Large intestine (tissue), 3 donors: ENCODE measurements around the gene B9D1. TPM values are rescaled to one million over a fixed set of nuclear protein-coding genes. Genes with fewer than 3 reads are reported as not detected.

Experiments
- DNase-seq, 2 donors: peaks; one replicate each; pipeline versions ENCODE4 v3.0.0 to v3.0.0-alpha.2; 2013
- H3K27ac ChIP-seq: one replicate; pipeline ENCODE4 v1.5.1; 2013; ENCODE audit warnings: low read length
- H3K27me3 ChIP-seq: 2 replicates; pipeline ENCODE4 v1.6.1; 2013; ENCODE audit warnings: low read length; ENCODE audit not compliant: control insufficient read depth, insufficient read depth
- H3K36me3 ChIP-seq: 2 replicates; pipeline ENCODE4 v1.6.1; 2013; ENCODE audit warnings: low read length; ENCODE audit not compliant: control insufficient read depth, insufficient read depth
- H3K4me1 ChIP-seq: one replicate; pipeline ENCODE4 v1.6.1; 2013; ENCODE audit warnings: low read length; ENCODE audit not compliant: control insufficient read depth, insufficient read depth
- H3K4me3 ChIP-seq: one replicate; pipeline ENCODE4 v1.5.1; 2013; ENCODE audit warnings: low read length
- H3K9me3 ChIP-seq: one replicate; pipeline ENCODE4 v1.6.1; 2013; ENCODE audit warnings: mild to moderate bottlenecking, low read depth, low read length, moderate library complexity; ENCODE audit not compliant: control insufficient read depth
- whole genome bisulfite sequencing: methylation state at CpG from one replicate; pipeline ENCODE4 v1.1.5; 2013; ENCODE audit warnings: low lambda C conversion rate; ENCODE audit not compliant: insufficient coverage; 5-methylcytosine and 5-hydroxymethylcytosine counted together
- polyA plus RNA-seq: library from polyadenylated mRNA; unstranded; fragments of 120-200 nt; gene quantifications from one replicate; pipeline ENCODE4 v1.2.1, GENCODE V29; 2013

B9D1 gene
- polyA plus RNA-seq, 1 donor: 19.8 TPM

- Histone ChIP-seq H3K4me3 (no peak overlapping the region), H3K4me1 (peaks cover 44% of the 10 kb centered on the region), H3K36me3 (peaks cover 15% of the 10 kb centered on the region), H3K9me3 (no peaks in the 10 kb centered on the region), H3K27me3 (no peaks in the 10 kb centered on the region), H3K27ac (peak overlapping the region; percentile 85)
- DNase-seq: peak; percentile 94 to 98
- WGBS: no CpG with 5 or more reads among the region's 7 CpGs
These were observed 24.2 kb downstream of the B9D1 start for GRCh38 chr17:19338031-19338990.

GRCh38 chr17:19337712-19338023 is 24.9 kb downstream of the B9D1 start:
- H3K36me3 ChIP-seq: peaks cover 15% of the 10 kb centered on the region
- peaks cover 38% of the 10 kb centered on the region for H3K4me1 ChIP-seq
- H3K27me3 ChIP-seq: no peaks in the 10 kb centered on the region
- peak overlapping the region; percentile 85 for H3K27ac ChIP-seq
- peak in 1 of 2 donors; percentile 65 for DNase-seq
- no CpG with 5 or more reads among the region's 2 CpGs for WGBS
- H3K9me3 ChIP-seq: no peaks in the 10 kb centered on the region
- H3K4me3 ChIP-seq: no peak overlapping the region

GRCh38 chr17:19336938-19337711 is 25.4 kb downstream of the B9D1 start:
- Histone ChIP-seq H3K27me3 (no peaks in the 10 kb centered on the region), H3K9me3 (no peaks in the 10 kb centered on the region), H3K4me3 (no peak overlapping the region), H3K27ac (peak overlapping the region; percentile 85), H3K36me3 (peaks cover 16% of the 10 kb centered on the region), H3K4me1 (peaks cover 33% of the 10 kb centered on the region)
- WGBS: no CpG with 5 or more reads among the region's 21 CpGs
- peak; percentile 34 to 67 for DNase-seq

- no peak for DNase-seq
- peaks cover 28% of the 10 kb centered on the region for H3K4me1 ChIP-seq
- no peaks in the 10 kb centered on the region for H3K9me3 ChIP-seq
- H3K27ac ChIP-seq: no peak overlapping the region
- no CpG with 5 or more reads among the region's 18 CpGs for WGBS
- H3K36me3 ChIP-seq: peaks cover 22% of the 10 kb centered on the region
- no peaks in the 10 kb centered on the region for H3K27me3 ChIP-seq
- no peak overlapping the region for H3K4me3 ChIP-seq
These were observed 26.4 kb downstream of the B9D1 start for GRCh38 chr17:19335951-19336631.

- peaks cover 28% of the 10 kb centered on the region for H3K4me1 ChIP-seq
These were observed 28.2 kb downstream of the B9D1 start for GRCh38 chr17:19334331-19334730.

GRCh38 chr17:19333736-19334290 is 28.7 kb downstream of the B9D1 start:
- Histone ChIP-seq H3K9me3 (no peaks in the 10 kb centered on the region), H3K4me1 (peaks cover 25% of the 10 kb centered on the region), H3K36me3 (peaks cover 36% of the 10 kb centered on the region), H3K27me3 (no peaks in the 10 kb centered on the region), H3K27ac (no peak overlapping the region), H3K4me3 (no peak overlapping the region)
- WGBS: no CpG with 5 or more reads among the region's 12 CpGs
- DNase-seq: peak in 1 of 2 donors; percentile 22

More at GRCh38 chr17:19334331-19334730, 28.2 kb downstream of the B9D1 start:
- peaks cover 31% of the 10 kb centered on the region for H3K36me3 ChIP-seq
- no CpG with 5 or more reads among the region's 6 CpGs for WGBS
- no peak overlapping the region for H3K4me3 ChIP-seq
- H3K27me3 ChIP-seq: no peaks in the 10 kb centered on the region
- no peak overlapping the region for H3K27ac ChIP-seq
- no peak for DNase-seq
- H3K9me3 ChIP-seq: no peaks in the 10 kb centered on the region

GRCh38 chr17:19333132-19333440 is 29.4 kb downstream of the B9D1 start:
- Histone ChIP-seq H3K4me3 (no peak overlapping the region), H3K9me3 (no peaks in the 10 kb centered on the region), H3K4me1 (peaks cover 18% of the 10 kb centered on the region), H3K27ac (no peak overlapping the region), H3K36me3 (peaks cover 42% of the 10 kb centered on the region), H3K27me3 (no peaks in the 10 kb centered on the region)
- DNase-seq: no peak
- WGBS: no CpG with 5 or more reads among the region's 1 CpG

- H3K36me3 ChIP-seq: peaks cover 42% of the 10 kb centered on the region
- peak in 1 of 2 donors; percentile 28 for DNase-seq
- H3K27me3 ChIP-seq: no peaks in the 10 kb centered on the region
These were observed 30.0 kb downstream of the B9D1 start for GRCh38 chr17:19332371-19333131.

GRCh38 chr17:19331543-19332245 is 30.8 kb downstream of the B9D1 start:
- Histone ChIP-seq H3K9me3 (no peaks in the 10 kb centered on the region), H3K36me3 (peaks cover 42% of the 10 kb centered on the region), H3K27me3 (no peaks in the 10 kb centered on the region), H3K27ac (no peak overlapping the region), H3K4me3 (no peak overlapping the region), H3K4me1 (peaks cover 4% of the 10 kb centered on the region)
- no CpG with 5 or more reads among the region's 13 CpGs for WGBS
- no peak for DNase-seq

More at GRCh38 chr17:19332371-19333131, 30.0 kb downstream of the B9D1 start:
- peaks cover 12% of the 10 kb centered on the region for H3K4me1 ChIP-seq
- no peaks in the 10 kb centered on the region for H3K9me3 ChIP-seq
- no peak overlapping the region for H3K4me3 ChIP-seq
- WGBS: no CpG with 5 or more reads among the region's 6 CpGs
- no peak overlapping the region for H3K27ac ChIP-seq
